Keratinocyte (primary cell): ENCODE data around the gene APCDD1.

ENCODE experiments used
- EZH2 ChIP-seq: IDR thresholded peaks from one replicate; pipeline ENCODE4 v1.6.1; 2012; ENCODE audit warnings: inconsistent platforms, mild to moderate bottlenecking, low read length, moderate library complexity
- TF ChIP-seq, protein P1 (sequence below), 3 experiments: IDR thresholded peaks in 1 of 3; conservative IDR thresholded peaks in 1 of 3; optimal IDR thresholded peaks in 1 of 3; 2 replicates in 2 of 3; 3 replicates in 1 of 3; pipeline versions ENCODE3 to v1.5.1; 2011; ENCODE audit warnings: low read length in 3 of 3, mild to moderate bottlenecking in 3 of 3, moderate library complexity in 2 of 3, control low read depth in 1 of 3, inconsistent platforms in 1 of 3; ENCODE audit not compliant: insufficient read depth in 2 of 3; ENCODE audit errors: extremely low read depth in 1 of 3

DNA sequence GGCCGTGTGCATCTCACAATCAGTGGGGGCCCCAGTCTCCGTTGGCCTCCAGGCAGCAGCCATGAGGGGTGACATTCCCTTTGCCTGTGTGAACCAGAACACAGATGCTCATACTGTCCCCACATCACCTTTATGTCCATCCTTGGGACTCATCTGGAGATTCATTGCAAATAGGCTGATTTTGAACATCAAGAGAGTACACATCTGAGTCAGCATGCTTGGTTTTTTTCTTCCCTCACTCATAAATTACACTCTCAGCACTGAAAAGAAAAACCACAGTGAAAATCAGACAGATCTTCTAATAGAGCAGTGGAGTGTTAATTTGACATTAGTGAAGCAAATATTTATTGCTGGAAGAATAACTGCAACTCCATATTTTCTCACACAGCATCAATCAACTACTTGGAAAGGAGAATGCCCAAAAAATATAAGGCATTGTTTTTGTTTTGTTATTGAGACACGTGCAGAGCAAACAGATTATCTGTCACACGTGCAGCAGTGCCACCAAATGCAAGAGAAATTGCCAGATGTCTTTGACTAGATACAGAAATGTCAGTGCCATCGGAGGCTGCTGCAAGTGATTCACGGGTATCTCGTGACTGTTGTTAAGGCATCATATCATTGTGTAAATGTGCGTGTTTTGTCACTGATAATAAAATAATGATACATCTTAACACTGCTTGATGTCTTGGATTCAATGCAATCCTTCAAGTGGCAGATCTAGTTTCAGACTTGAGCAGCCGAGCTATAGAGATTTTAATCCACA, 10.9 kb downstream of the APCDD1 start:
- TF ChIP-seq, protein P1, sequence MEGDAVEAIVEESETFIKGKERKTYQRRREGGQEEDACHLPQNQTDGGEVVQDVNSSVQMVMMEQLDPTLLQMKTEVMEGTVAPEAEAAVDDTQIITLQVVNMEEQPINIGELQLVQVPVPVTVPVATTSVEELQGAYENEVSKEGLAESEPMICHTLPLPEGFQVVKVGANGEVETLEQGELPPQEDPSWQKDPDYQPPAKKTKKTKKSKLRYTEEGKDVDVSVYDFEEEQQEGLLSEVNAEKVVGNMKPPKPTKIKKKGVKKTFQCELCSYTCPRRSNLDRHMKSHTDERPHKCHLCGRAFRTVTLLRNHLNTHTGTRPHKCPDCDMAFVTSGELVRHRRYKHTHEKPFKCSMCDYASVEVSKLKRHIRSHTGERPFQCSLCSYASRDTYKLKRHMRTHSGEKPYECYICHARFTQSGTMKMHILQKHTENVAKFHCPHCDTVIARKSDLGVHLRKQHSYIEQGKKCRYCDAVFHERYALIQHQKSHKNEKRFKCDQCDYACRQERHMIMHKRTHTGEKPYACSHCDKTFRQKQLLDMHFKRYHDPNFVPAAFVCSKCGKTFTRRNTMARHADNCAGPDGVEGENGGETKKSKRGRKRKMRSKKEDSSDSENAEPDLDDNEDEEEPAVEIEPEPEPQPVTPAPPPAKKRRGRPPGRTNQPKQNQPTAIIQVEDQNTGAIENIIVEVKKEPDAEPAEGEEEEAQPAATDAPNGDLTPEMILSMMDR (optimal IDR thresholded peaks at IDR 0.05 in 1 of 3, IDR thresholded peaks at IDR 0.05 in 1 of 3, conservative IDR thresholded peaks at IDR 0.05 in 1 of 3; ENCODE audit: extremely low read depth in 1 of 3, insufficient read depth in 2 of 3, low read length in 3 of 3): no peak
- no peak for TF ChIP-seq EZH2
